ENCODE results near the gene TRIM62. TPM values are rescaled to one million over a fixed set of nuclear protein-coding genes. Genes with fewer than 3 reads are reported as not detected.

The TRIM62 gene
- total RNA-seq, 1 donor from 2014 or later: 14.0 TPM

DNA sequence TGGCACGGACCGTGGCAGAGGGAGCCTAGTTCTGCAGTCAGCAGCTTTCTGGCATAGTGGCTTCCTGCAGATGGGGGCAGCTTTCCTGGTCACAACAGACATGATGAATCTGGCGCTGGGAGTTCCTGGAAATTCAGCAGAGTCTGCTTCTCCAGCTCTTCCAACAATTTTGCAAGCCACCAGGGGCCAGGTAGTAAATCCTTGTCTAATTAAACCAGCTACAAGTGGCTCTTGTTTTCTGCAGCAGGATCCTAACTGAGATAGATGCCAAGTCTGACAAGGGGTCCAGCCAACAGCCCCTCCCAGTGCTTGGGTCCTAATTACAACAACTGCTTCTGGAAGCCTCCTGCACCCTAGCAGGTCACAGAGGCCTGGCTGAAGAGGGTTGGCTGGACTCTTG is 35.8 kb downstream of the TRIM62 start:
- Mint-ChIP-seq H3K36me3 (peaks cover 6% of the 10 kb centered on the region), H3K9me3 (no peaks in the 10 kb centered on the region), H3K4me1 (ENCODE audit: unreplicated experiment) (peaks cover 24% of the 10 kb centered on the region), H3K4me3 (no peak overlapping the region), H3K27me3 (no peaks in the 10 kb centered on the region), H3K27ac (no peak overlapping the region)
- TF ChIP-seq, protein P1, sequence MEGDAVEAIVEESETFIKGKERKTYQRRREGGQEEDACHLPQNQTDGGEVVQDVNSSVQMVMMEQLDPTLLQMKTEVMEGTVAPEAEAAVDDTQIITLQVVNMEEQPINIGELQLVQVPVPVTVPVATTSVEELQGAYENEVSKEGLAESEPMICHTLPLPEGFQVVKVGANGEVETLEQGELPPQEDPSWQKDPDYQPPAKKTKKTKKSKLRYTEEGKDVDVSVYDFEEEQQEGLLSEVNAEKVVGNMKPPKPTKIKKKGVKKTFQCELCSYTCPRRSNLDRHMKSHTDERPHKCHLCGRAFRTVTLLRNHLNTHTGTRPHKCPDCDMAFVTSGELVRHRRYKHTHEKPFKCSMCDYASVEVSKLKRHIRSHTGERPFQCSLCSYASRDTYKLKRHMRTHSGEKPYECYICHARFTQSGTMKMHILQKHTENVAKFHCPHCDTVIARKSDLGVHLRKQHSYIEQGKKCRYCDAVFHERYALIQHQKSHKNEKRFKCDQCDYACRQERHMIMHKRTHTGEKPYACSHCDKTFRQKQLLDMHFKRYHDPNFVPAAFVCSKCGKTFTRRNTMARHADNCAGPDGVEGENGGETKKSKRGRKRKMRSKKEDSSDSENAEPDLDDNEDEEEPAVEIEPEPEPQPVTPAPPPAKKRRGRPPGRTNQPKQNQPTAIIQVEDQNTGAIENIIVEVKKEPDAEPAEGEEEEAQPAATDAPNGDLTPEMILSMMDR (conservative IDR thresholded peaks at IDR 0.05): no peak
- no peak for DNase-seq (ENCODE audit: extremely low spot score, unreplicated experiment)

DNA sequence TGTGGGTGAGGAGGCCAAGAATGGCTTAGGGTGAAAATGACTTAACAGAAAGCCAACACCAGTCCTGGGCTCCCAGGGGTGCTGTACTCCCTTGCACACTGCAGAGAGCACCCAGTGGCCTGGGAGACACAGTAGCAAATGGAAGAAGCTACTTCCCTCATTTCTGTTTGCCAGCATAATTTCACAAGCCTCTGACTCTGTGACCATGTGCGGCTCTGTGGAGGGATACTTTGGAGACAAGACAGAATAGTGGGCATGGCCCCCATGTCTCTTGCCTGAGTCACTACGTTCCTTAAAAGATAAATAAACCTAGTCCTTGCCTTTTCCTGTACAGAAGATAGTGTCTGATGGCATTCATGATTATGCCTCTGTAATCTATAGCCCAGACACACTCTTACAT is 38.1 kb downstream of the TRIM62 start:
- TF ChIP-seq, protein P1 (conservative IDR thresholded peaks at IDR 0.05): no peak
- Mint-ChIP-seq H3K4me1 (ENCODE audit: unreplicated experiment) (peaks cover 19% of the 10 kb centered on the region), H3K27me3 (no peaks in the 10 kb centered on the region), H3K4me3 (no peak overlapping the region), H3K36me3 (peaks cover 6% of the 10 kb centered on the region), H3K27ac (no peak overlapping the region), H3K9me3 (no peaks in the 10 kb centered on the region)
- DNase-seq (ENCODE audit: extremely low spot score, unreplicated experiment): no peak

DNA sequence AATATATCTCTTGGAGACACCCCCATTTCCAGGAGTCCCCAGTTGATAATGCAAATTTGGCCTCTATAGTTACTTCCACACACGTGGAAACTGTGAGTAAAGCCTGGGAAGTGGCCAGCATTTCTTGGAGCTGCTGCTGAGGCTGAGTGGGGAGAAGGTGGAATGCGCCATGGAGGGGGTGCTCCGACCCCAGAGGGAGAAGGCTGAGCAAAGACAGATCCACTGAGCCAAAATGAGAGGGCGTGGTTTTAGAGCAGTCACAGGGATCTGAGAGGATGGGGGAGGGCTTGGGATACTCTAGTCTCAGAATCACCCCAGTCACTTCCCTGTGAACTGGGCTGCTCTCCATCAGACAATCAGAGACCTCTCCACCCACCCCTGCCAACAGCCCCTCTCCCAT is 38.7 kb downstream of the TRIM62 start:
- H3K9me3 Mint-ChIP-seq: no peaks in the 10 kb centered on the region
- TF ChIP-seq, protein P1 (conservative IDR thresholded peaks at IDR 0.05): no peak
- no peak overlapping the region for H3K4me3 Mint-ChIP-seq
- H3K36me3 Mint-ChIP-seq: peaks cover 6% of the 10 kb centered on the region
- peaks cover 21% of the 10 kb centered on the region for H3K4me1 Mint-ChIP-seq (ENCODE audit: unreplicated experiment)
- H3K27ac Mint-ChIP-seq: no peak overlapping the region
- no peaks in the 10 kb centered on the region for H3K27me3 Mint-ChIP-seq
- no peak for DNase-seq (ENCODE audit: extremely low spot score, unreplicated experiment)

DNA sequence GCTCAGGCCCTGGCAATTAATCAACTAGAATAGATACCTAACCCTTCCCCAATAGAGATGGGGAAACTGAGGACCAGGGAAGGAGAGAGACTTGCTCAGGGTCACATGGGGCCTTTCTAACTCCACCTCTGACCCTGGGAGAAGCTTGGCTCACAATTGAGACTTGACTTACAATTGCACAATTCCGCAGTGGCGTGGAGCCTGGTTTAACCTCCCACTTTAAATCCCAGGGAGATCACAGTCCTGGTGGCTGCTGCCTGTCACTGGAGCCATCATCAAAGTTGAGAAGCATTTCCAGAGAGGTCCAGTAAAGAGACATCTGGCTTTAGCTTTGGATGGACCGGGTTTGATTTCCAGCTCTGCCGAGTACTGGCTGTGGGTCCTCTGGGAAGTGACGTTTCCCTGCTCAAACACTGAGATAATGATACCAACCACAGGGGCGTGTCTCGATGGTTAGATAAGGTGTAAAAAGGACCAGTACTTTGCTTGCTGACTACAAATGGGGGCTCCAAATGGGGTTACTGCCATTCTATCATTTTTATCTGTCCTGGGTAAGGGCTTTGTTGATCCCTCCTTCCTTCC is 39.3 kb downstream of the TRIM62 start:
- no peak overlapping the region for H3K4me3 Mint-ChIP-seq
- no peaks in the 10 kb centered on the region for H3K27me3 Mint-ChIP-seq

DNA sequence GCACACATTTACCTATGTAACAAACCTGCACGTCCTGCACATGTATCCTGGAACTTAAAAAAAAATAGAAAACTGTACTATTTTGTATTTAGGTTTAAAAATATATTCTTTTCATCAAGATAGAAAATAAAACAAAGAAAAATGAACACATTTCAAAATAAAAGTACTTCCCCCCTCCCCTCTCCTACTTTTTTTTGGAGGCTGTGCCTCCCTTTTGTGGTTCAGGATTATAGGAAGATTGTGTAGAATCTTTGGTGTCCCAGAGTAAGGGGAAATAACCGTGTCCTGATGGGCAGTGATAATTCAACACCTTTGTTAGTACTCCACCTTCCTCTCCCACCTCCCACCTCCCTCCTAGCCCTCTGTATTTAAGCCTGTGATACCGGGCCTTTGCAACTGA is 40.1 kb downstream of the TRIM62 start:
- Mint-ChIP-seq H3K36me3 (peaks cover 3% of the 10 kb centered on the region), H3K9me3 (no peaks in the 10 kb centered on the region), H3K27me3 (no peaks in the 10 kb centered on the region), H3K4me3 (no peak overlapping the region), H3K4me1 (ENCODE audit: unreplicated experiment) (peaks cover 25% of the 10 kb centered on the region), H3K27ac (no peak overlapping the region)
- DNase-seq (ENCODE audit: extremely low spot score, unreplicated experiment): no peak
- TF ChIP-seq, protein P1 (conservative IDR thresholded peaks at IDR 0.05): no peak

More for the DNA sequence above, 39.3 kb downstream of the TRIM62 start:
- Mint-ChIP-seq H3K36me3 (peaks cover 6% of the 10 kb centered on the region), H3K27ac (no peak overlapping the region), H3K4me1 (ENCODE audit: unreplicated experiment) (peaks cover 25% of the 10 kb centered on the region), H3K9me3 (no peaks in the 10 kb centered on the region)
- TF ChIP-seq, protein P1 (conservative IDR thresholded peaks at IDR 0.05): no peak
- DNase-seq (ENCODE audit: extremely low spot score, unreplicated experiment): no peak

DNA sequence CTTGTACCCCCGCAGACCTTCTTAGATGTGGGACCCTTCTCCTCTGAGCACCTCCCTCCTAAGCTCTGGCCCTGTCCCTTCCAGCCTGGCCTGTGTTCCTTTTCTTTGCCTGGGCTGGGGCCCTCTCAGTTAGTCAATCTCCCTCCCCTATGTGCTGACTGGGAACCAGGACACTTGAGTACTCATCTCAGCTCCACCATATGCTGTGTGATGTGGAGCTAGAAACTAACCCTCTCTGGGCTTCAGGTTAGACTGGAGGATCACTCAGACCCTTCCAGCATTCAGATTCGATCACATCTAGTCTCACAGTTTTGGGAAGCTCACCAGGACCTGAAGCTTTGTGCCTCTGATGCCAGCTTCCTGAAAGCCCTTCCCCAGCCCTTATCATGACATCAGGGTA is 40.6 kb downstream of the TRIM62 start:
- H3K36me3 Mint-ChIP-seq: no peaks in the 10 kb centered on the region
- no peak overlapping the region for H3K27ac Mint-ChIP-seq
- no peaks in the 10 kb centered on the region for H3K27me3 Mint-ChIP-seq
- peaks cover 25% of the 10 kb centered on the region for H3K4me1 Mint-ChIP-seq (ENCODE audit: unreplicated experiment)
- no peaks in the 10 kb centered on the region for H3K9me3 Mint-ChIP-seq
- no peak for DNase-seq (ENCODE audit: extremely low spot score, unreplicated experiment)
- no peak overlapping the region for H3K4me3 Mint-ChIP-seq
- TF ChIP-seq, protein P1 (conservative IDR thresholded peaks at IDR 0.05): no peak
